SKM-1 treated with dmso at 0.1 percent for 144 hours (cell line): ENCODE measurements around the gene SNAP23.

Experiments
- DNase-seq: peaks from one replicate; lab custom pipeline; 2025; ENCODE audit not compliant: unreplicated experiment; lab: John Stamatoyannopoulos, UW

The SNAP23 gene

GRCh38 chr15:42494998-42495360 lies 455 bp upstream of the SNAP23 start:
- no peak for DNase-seq

GRCh38 chr15:42498212-42499068 lies 3.0 kb downstream of the SNAP23 start:
- no peak for DNase-seq

GRCh38 chr15:42499858-42500609 lies 4.6 kb downstream of the SNAP23 start:
- no peak for DNase-seq

GRCh38 chr15:42502477-42502876 lies 7.0 kb downstream of the SNAP23 start:
- DNase-seq, result no peak

GRCh38 chr15:42503825-42504224 lies 8.4 kb downstream of the SNAP23 start:
- DNase-seq, result no peak

GRCh38 chr15:42504631-42505030 lies 9.2 kb downstream of the SNAP23 start:
- DNase-seq, result no peak

- DNase-seq, result no peak
Observed at GRCh38 chr15:42507514-42507913, 12.1 kb downstream of the SNAP23 start.

GRCh38 chr15:42508263-42508690 lies 12.8 kb downstream of the SNAP23 start:
- DNase-seq, result no peak

GRCh38 chr15:42510258-42511006 lies 15.0 kb downstream of the SNAP23 start:
- DNase-seq, result no peak

- peak; percentile 52 for DNase-seq
Observed at GRCh38 chr15:42511007-42511391, 15.6 kb downstream of the SNAP23 start.

GRCh38 chr15:42523331-42523730 lies 27.9 kb downstream of the SNAP23 start:
- DNase-seq, result no peak

- DNase-seq, result no peak
Observed at GRCh38 chr15:42528970-42529369, 33.5 kb downstream of the SNAP23 start.

GRCh38 chr15:42533246-42533645 lies 37.8 kb downstream of the SNAP23 start:
- no peak for DNase-seq

- peak; percentile 73 for DNase-seq
Observed at GRCh38 chr15:42544853-42545629, 49.6 kb downstream of the SNAP23 start.

- no peak for DNase-seq
Observed at GRCh38 chr15:42547918-42548248, 52.4 kb downstream of the SNAP23 start.

- peak; percentile 69 for DNase-seq
Observed at GRCh38 chr15:42548249-42549031, 53.0 kb downstream of the SNAP23 start, which contains the start of the genes HAUS2 and LRRC57. Gene HAUS2, plus strand, starts transcription at chr15:42548838. Its CDS starts 35 bp downstream, at chr15:42548873. Gene LRRC57, minus strand, starts transcription at chr15:42548793. Its CDS starts 359 bp downstream, at chr15:42548434.

- DNase-seq, result peak; percentile 39
Observed at GRCh38 chr15:42549032-42549491, 53.6 kb downstream of the SNAP23 start.

- peak; percentile 27 for DNase-seq
Observed at GRCh38 chr15:42549741-42550392, 54.4 kb downstream of the SNAP23 start.

- no peak for DNase-seq
Observed at GRCh38 chr15:42553554-42553953, 58.1 kb downstream of the SNAP23 start.
